ENCODE data around the gene TRIM7.

Gene TRIM7

GRCh38 chr5:181198905-181199519 lies 6.0 kb downstream of the TRIM7 start:
- Histone ChIP-seq H3K4me1 (ENCODE audit: control insufficient read depth, insufficient read depth, low read length) (peaks cover 43% of the 10 kb centered on the region), H3K4me3 (ENCODE audit: low read depth, low read length) (no peak overlapping the region), H3K27me3 (ENCODE audit: control insufficient read depth, insufficient read depth, low read length) (peaks cover 52% of the 10 kb centered on the region), H3K27ac (ENCODE audit: low read depth, low read length) (no peak overlapping the region), H3K36me3 (ENCODE audit: control insufficient read depth, insufficient read depth, low read length) (no peaks in the 10 kb centered on the region), H3K9ac (ENCODE audit: low read length) (no peak overlapping the region), H3K9me3 (ENCODE audit: control insufficient read depth, insufficient read depth, low read depth, low read length) (no peaks in the 10 kb centered on the region)

- H3K36me3 ChIP-seq (ENCODE audit: control insufficient read depth, insufficient read depth, low read length), result no peaks in the 10 kb centered on the region
- H3K27me3 ChIP-seq (ENCODE audit: control insufficient read depth, insufficient read depth, low read length), result peaks cover 43% of the 10 kb centered on the region
- no peak overlapping the region for H3K9ac ChIP-seq (ENCODE audit: low read length)
- no peak overlapping the region for H3K27ac ChIP-seq (ENCODE audit: low read depth, low read length)
- peaks cover 43% of the 10 kb centered on the region for H3K4me1 ChIP-seq (ENCODE audit: control insufficient read depth, insufficient read depth, low read length)
- H3K9me3 ChIP-seq (ENCODE audit: control insufficient read depth, insufficient read depth, low read depth, low read length), result no peaks in the 10 kb centered on the region
- no peak overlapping the region for H3K4me3 ChIP-seq (ENCODE audit: low read depth, low read length)
Measured at GRCh38 chr5:181198106-181198685, 6.8 kb downstream of the TRIM7 start.

GRCh38 chr5:181197326-181197951 lies 7.6 kb downstream of the TRIM7 start:
- H3K27ac ChIP-seq (ENCODE audit: low read depth, low read length), result no peak overlapping the region
- no peaks in the 10 kb centered on the region for H3K9me3 ChIP-seq (ENCODE audit: control insufficient read depth, insufficient read depth, low read depth, low read length)
- H3K9ac ChIP-seq (ENCODE audit: low read length), result no peak overlapping the region
- peaks cover 47% of the 10 kb centered on the region for H3K4me1 ChIP-seq (ENCODE audit: control insufficient read depth, insufficient read depth, low read length)
- peaks cover 41% of the 10 kb centered on the region for H3K27me3 ChIP-seq (ENCODE audit: control insufficient read depth, insufficient read depth, low read length)
- H3K36me3 ChIP-seq (ENCODE audit: control insufficient read depth, insufficient read depth, low read length), result no peaks in the 10 kb centered on the region
- H3K4me3 ChIP-seq (ENCODE audit: low read depth, low read length), result no peak overlapping the region; the same call in 1 of the 2 replicates

- H3K36me3 ChIP-seq (ENCODE audit: control insufficient read depth, insufficient read depth, low read length), result no peaks in the 10 kb centered on the region
- H3K4me3 ChIP-seq (ENCODE audit: low read depth, low read length), result no peak overlapping the region
- no peak overlapping the region for H3K9ac ChIP-seq (ENCODE audit: low read length)
- peaks cover 31% of the 10 kb centered on the region for H3K27me3 ChIP-seq (ENCODE audit: control insufficient read depth, insufficient read depth, low read length)
- H3K4me1 ChIP-seq (ENCODE audit: control insufficient read depth, insufficient read depth, low read length), result peaks cover 38% of the 10 kb centered on the region
- H3K9me3 ChIP-seq (ENCODE audit: control insufficient read depth, insufficient read depth, low read depth, low read length), result no peaks in the 10 kb centered on the region
- no peak overlapping the region for H3K27ac ChIP-seq (ENCODE audit: low read depth, low read length)
Measured at GRCh38 chr5:181195249-181195761, 9.7 kb downstream of the TRIM7 start.

- no peak overlapping the region for H3K27ac ChIP-seq (ENCODE audit: low read depth, low read length)
- H3K4me3 ChIP-seq (ENCODE audit: low read depth, low read length), result no peak overlapping the region
- no peaks in the 10 kb centered on the region for H3K9me3 ChIP-seq (ENCODE audit: control insufficient read depth, insufficient read depth, low read depth, low read length)
- no peak overlapping the region for H3K9ac ChIP-seq (ENCODE audit: low read length)
- H3K27me3 ChIP-seq (ENCODE audit: control insufficient read depth, insufficient read depth, low read length), result peaks cover 31% of the 10 kb centered on the region
- peaks cover 36% of the 10 kb centered on the region for H3K4me1 ChIP-seq (ENCODE audit: control insufficient read depth, insufficient read depth, low read length)
- H3K36me3 ChIP-seq (ENCODE audit: control insufficient read depth, insufficient read depth, low read length), result no peaks in the 10 kb centered on the region
Measured at GRCh38 chr5:181194489-181195248, 10.3 kb downstream of the TRIM7 start.

GRCh38 chr5:181193656-181194055 lies 11.3 kb downstream of the TRIM7 start:
- Histone ChIP-seq H3K4me1 (ENCODE audit: control insufficient read depth, insufficient read depth, low read length) (peaks cover 25% of the 10 kb centered on the region), H3K9me3 (ENCODE audit: control insufficient read depth, insufficient read depth, low read depth, low read length) (no peaks in the 10 kb centered on the region), H3K27ac (ENCODE audit: low read depth, low read length) (no peak overlapping the region), H3K4me3 (ENCODE audit: low read depth, low read length) (no peak overlapping the region), H3K36me3 (ENCODE audit: control insufficient read depth, insufficient read depth, low read length) (no peaks in the 10 kb centered on the region), H3K9ac (ENCODE audit: low read length) (no peak overlapping the region), H3K27me3 (ENCODE audit: control insufficient read depth, insufficient read depth, low read length) (peaks cover 33% of the 10 kb centered on the region)

- Histone ChIP-seq H3K9ac (ENCODE audit: low read length) (peak overlapping the region; percentile 67), H3K9me3 (ENCODE audit: control insufficient read depth, insufficient read depth, low read depth, low read length) (no peaks in the 10 kb centered on the region), H3K27ac (ENCODE audit: low read depth, low read length) (no peak overlapping the region), H3K27me3 (ENCODE audit: control insufficient read depth, insufficient read depth, low read length) (peaks cover 30% of the 10 kb centered on the region), H3K36me3 (ENCODE audit: control insufficient read depth, insufficient read depth, low read length) (no peaks in the 10 kb centered on the region), H3K4me3 (ENCODE audit: low read depth, low read length) (peak overlapping the region; percentile 82), H3K4me1 (ENCODE audit: control insufficient read depth, insufficient read depth, low read length) (peaks cover 14% of the 10 kb centered on the region)
Measured at GRCh38 chr5:181192337-181193046, 12.5 kb downstream of the TRIM7 start.

GRCh38 chr5:181191526-181192336 lies 13.3 kb downstream of the TRIM7 start:
- peaks cover 30% of the 10 kb centered on the region for H3K27me3 ChIP-seq (ENCODE audit: control insufficient read depth, insufficient read depth, low read length)
- H3K4me1 ChIP-seq (ENCODE audit: control insufficient read depth, insufficient read depth, low read length), result peaks cover 9% of the 10 kb centered on the region; the same call in 1 of the 2 replicates
- H3K9ac ChIP-seq (ENCODE audit: low read length), result peak overlapping the region; percentile 67
- H3K9me3 ChIP-seq (ENCODE audit: control insufficient read depth, insufficient read depth, low read depth, low read length), result no peaks in the 10 kb centered on the region
- H3K36me3 ChIP-seq (ENCODE audit: control insufficient read depth, insufficient read depth, low read length), result no peaks in the 10 kb centered on the region
- H3K27ac ChIP-seq (ENCODE audit: low read depth, low read length), result no peak overlapping the region
- peak overlapping the region; percentile 82 for H3K4me3 ChIP-seq (ENCODE audit: low read depth, low read length)

GRCh38 chr5:181190711-181191525 lies 14.1 kb downstream of the TRIM7 start:
- Histone ChIP-seq H3K27ac (ENCODE audit: low read depth, low read length) (no peak overlapping the region), H3K9ac (ENCODE audit: low read length) (peak overlapping the region; percentile 59), H3K36me3 (ENCODE audit: control insufficient read depth, insufficient read depth, low read length) (no peaks in the 10 kb centered on the region), H3K4me1 (ENCODE audit: control insufficient read depth, insufficient read depth, low read length) (peaks cover 9% of the 10 kb centered on the region; the same call in 1 of the 2 replicates), H3K4me3 (ENCODE audit: low read depth, low read length) (peak overlapping the region; percentile 82), H3K27me3 (ENCODE audit: control insufficient read depth, insufficient read depth, low read length) (peaks cover 30% of the 10 kb centered on the region), H3K9me3 (ENCODE audit: control insufficient read depth, insufficient read depth, low read depth, low read length) (no peaks in the 10 kb centered on the region)

Data from HUES6 (cell line).